ENCODE data around the gene RLN1.
"Not testable (repeated sequence)": the region's sequence is repeated elsewhere in the genome, so short reads cannot be mapped to it uniquely, and the experiment has no call there.

Gene RLN1

DNA sequence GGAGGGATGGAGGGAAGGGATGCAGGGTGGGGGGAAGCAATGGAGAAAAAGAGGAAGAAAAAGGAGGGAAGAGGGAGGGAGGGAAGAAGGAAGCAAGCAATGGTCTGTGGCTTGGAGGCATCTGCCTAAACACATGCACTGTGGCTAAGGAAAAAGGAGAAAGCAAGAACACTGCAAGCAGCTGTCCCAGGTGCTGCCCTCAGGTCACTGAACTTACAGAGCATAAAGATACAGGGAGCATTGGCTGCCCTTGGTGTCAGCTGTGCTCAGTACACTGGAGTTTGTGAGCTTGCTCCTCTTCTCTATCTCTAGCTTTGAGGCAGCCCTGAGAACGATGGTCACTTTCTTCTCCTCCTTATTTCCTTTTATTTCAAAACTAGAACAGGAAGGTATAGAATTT is 18.1 kb downstream of the RLN1 start:
- not testable (repeated sequence) for DNase-seq (ENCODE audit: low spot score)

DNA sequence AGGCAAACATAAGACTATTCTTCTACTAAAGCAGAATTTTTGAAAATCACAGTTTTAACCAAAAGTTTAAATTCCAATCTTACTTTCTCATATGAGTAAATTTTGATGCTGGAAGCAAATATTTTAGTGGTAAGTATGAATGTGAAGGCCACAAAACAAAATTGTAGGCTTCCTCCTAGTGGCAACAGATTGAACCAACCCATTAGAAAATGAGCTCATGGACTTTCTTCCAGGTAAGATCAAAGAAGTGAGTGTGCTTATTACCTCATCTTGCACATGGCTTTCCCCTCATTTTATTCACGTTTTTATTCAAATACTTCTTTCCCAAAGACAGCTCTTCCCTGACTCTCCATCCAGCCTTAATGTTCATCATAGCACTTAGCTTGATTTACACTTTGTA is 18.6 kb downstream of the RLN1 start:
- DNase-seq (ENCODE audit: low spot score), result no peak

DNA sequence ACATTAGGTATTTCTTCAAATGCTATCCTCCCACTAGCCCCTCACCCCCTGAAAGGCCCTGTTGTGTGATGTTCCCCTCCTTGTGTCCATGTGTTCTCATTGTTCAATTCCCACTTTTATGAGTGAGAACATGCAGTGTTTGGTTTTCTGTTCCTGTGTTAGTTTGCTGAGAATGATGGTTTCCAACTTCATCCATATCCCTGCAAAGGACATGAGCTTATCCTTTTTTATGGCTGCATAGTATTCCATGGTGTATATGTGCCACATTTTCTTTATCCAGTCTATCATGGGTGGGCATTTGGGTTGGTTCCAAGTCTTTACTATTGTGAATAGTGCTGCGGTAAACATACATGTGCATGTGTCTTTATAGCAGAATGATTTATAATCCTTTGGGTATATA is 23.3 kb downstream of the RLN1 start:
- not testable (repeated sequence) for DNase-seq (ENCODE audit: low spot score)

DNA sequence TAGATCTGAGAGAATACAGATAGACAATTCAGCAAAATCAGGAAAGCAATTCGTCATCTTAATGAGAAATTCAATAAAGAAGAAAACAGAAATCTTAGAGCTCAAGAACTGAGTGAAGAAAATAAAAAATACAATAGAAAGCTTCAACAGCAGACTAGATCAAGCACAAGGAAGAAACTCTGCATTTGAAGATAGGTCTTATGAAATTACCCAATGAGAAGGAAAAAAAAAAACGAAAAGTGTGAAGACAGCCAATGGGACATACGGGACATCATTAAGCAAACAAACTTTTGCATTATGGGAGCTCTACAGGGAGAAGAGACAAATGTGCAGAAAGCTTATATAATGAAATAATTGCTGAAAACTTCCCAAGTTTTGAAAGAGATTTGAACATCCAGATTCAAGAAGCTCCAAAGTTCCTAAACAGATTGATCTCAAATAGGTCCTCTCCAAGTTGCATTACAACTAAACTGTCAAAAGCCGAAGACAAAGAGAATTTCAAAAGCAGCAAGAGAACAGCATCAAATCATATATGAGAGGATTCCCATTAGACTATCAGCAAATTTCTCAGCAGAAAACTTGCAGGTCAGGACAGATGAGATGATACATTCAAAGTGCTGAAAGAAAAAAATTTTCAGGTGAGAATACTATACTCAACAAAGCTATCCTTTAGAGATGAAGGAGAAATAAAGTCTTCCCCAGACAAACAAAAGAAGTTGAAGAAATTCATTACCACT is 24.3 kb downstream of the RLN1 start:
- no peak for DNase-seq (ENCODE audit: low spot score)

DNA sequence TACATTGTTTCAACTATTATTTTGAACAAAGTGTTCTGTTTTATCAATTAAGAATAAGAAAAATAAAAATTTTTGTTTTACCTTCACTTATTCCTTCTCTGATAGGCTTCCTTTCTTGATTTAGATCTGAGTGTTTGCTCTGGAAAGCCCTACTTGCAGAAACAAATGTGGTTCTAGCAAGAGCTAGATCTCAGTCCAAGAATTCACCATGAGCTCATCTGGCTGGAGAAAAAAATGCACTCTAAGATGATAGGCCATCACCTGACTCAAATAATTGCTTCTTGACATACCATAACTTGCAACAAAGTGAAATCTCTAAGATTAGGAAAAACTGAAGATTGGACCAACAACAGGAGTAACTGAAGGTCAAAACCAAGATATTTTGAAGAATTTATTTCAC is 28.8 kb downstream of the RLN1 start:
- DNase-seq (ENCODE audit: low spot score), result no peak

DNA sequence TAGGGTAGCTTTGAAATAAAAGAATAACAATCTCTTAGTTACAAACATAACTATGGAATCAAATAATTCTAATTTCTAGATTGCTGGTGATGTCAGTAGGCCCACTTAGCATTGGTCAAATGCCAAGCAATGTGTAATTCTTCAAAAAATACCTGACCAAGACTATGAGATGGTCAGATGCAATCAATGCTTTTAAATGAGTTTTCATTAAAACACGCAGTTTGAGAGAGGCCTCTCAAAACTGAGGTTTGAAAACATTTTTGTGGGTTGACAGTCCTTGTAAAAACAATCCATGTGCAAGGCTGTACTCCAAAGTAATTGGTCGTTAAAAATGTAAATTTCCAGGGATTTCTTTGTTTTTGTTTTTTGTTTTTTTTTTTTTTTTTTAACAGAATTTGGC is 33.9 kb downstream of the RLN1 start:
- DNase-seq (ENCODE audit: low spot score), result no peak

DNA sequence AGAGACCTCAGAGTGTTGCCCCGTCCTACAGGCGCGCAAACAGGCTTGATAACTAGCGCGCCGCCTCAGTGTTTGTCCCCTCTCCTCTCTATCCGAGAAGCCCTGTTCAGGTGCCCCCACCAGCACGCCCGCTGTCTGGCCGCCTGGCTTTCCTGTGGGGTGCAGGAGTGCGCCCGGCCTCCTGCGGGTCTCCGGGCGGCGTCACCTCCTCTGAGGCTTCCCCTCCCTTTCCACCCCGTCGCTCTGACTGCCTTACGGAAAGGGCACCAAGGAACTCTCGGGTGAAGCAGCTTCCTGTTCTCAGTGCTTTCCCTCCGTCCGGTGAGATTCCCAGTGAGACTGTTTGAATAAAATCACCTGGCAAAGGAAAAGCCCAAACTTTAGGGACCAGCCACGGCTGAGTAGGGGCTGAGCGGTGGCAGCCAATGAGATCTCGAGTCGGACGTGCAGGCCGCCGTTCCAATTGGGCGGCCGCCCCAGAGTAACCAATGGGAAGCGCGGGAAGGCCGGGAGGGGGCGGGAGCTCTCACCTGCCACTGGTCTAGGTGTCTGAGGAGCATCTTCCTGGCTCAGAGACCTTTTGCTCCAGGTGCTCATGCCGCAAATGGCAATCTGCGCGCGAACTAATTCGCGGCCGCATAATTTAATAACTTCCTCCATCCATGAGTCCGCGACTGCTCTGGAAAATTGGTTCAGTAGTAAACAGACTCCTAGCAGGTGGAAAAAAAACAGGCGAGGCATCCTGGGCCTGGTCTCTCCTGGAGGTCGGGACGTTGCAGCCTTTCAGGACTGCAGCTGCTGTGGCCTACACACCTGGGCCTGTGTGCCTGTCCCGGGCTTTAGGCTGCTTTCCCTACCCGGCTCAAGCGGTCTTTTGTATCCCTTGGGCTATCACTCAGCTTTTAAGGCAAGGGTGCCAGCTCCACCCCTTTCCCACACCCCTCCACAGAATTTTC is 35.6 kb downstream of the RLN1 start, which contains the start of gene RLN2:
TSS of gene RLN2 (minus strand) at position 877 of the 956 bp plus-strand sequence. CDS start at position 741, 136 bp downstream.
- not testable (repeated sequence) for DNase-seq (ENCODE audit: low spot score)

DNA sequence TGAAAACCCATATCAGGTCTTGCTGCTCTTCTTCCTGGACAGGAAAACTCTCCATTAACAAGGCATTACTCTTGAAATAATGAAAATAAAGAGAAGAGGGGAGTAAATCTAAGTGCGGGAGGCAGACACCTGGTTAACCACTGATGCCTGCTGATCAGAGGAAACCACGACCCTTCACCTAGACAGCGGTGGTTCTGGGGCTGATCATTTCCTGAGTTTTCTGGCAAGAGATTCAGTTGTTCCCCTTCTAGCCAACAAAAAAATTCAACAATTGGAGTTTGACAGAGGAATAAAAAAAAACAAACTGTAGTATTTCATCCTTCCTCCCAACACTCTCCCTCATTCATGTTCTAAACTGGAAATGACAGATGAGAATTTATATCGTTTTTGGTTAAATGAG is 38.1 kb downstream of the RLN1 start:
- no peak for DNase-seq (ENCODE audit: low spot score)

DNA sequence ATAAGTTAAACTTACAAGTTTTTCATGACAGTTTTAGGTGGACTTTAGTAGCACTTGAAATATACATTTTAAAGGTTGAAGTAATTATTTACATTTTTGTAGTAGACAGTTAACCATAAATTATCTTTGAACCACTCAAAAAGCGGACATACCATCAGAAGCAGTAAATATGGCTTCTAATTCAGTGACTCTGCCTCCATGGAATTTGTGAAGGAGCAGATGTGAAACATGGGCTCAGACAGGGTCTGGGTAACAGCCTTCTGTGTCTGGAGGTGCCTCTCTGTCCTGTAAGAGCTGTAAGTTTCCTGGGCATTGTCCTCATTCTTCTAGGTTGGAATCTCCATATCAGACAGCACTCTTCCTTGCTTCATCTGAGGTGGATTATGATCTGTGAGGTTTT is 47.5 kb downstream of the RLN1 start:
- DNase-seq (ENCODE audit: low spot score), result no peak

DNA sequence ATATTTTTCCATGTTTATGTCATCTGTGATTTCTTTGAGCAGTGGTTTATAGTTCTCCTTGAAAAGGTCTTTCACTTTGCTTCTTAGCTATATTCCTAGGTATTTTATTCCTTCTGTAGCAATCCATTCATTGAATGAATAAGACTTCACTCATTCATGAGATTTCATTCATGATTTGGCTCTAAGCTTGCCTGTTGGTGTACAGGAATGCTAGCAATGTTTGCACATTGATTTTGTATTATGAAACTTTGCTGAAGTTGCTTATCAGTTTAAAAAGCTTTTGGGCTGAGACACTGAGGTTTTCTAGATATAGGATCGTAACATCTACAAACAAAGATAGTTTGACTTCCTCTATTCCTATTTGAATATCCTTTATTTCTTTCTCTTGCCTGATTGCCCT is 51.1 kb downstream of the RLN1 start:
- DNase-seq (ENCODE audit: low spot score), result no peak

DNA sequence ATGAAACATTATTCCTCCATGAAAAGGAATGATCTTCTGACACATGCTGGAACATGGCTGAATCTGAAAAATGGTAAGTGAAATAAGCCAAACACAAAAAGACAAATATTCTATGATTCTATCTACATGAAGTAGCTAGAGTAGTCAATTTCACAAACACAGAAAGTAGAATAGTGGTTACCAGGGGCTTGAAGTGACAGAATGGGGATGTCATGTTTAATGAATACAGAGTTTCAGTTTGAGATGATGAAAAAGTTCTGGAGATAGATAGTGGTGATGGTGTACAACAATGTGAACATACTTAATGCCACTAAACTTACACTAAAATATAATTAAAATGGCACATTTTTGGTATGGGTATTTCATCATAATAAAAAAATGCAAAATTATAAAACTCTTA is 53.4 kb downstream of the RLN1 start:
- no peak for DNase-seq (ENCODE audit: low spot score)

Data from kidney capillary endothelial cell (primary cell).